H9 (cell line): ENCODE measurements around the gene PTTG1IP. TPM values are rescaled to one million over a fixed set of nuclear protein-coding genes. Genes with fewer than 3 reads are reported as not detected.
A peak's percentile ranks its signal among the peaks of the same experiment; 100 is the strongest.

Experiments used
- DNase-seq: peaks from one replicate; pipeline ENCODE4 v3.0.0-alpha.2; 2017
- H2AFZ ChIP-seq: one replicate; pipeline ENCODE4 v1.6.1; 2013; ENCODE audit warnings: mild to moderate bottlenecking, low read length, control low read depth, moderate library complexity
- H2AK5ac ChIP-seq: 2 replicates; pipeline ENCODE4 v1.6.1; 2013; ENCODE audit warnings: low read length, control low read depth, mixed read lengths; ENCODE audit not compliant: insufficient read length
- H2BK120ac ChIP-seq: one replicate; pipeline ENCODE4 v1.6.1; 2013; ENCODE audit warnings: low read depth, mild to moderate bottlenecking, low read length, control low read depth, inconsistent platforms; ENCODE audit not compliant: poor library complexity, severe bottlenecking
- H2BK12ac ChIP-seq: 2 replicates; pipeline ENCODE4 v1.6.1; 2013; ENCODE audit warnings: low read length, control low read depth, mixed read lengths, low read depth; ENCODE audit not compliant: insufficient read length
- H2BK15ac ChIP-seq: 2 replicates; pipeline ENCODE4 v1.6.1; 2013; ENCODE audit warnings: low read depth, low read length, control low read depth
- H2BK20ac ChIP-seq: one replicate; pipeline ENCODE4 v1.6.1; 2013; ENCODE audit warnings: low read depth, mild to moderate bottlenecking, low read length, control low read depth, inconsistent platforms; ENCODE audit not compliant: poor library complexity, severe bottlenecking
- H2BK5ac ChIP-seq: 2 replicates; pipeline ENCODE4 v1.6.1; 2013; ENCODE audit warnings: low read length, control low read depth, mixed read lengths; ENCODE audit not compliant: insufficient read length
- H3K14ac ChIP-seq: 2 replicates; pipeline ENCODE4 v1.6.1; 2013; ENCODE audit warnings: low read length, control low read depth; ENCODE audit not compliant: insufficient read depth
- H3K18ac ChIP-seq: 2 replicates; pipeline ENCODE4 v1.6.1; 2013; ENCODE audit warnings: low read depth, mild to moderate bottlenecking, mixed read lengths, low read length, control low read depth; ENCODE audit not compliant: insufficient read length
- H3K23ac ChIP-seq: 2 replicates; pipeline ENCODE4 v1.6.1; 2013; ENCODE audit warnings: low read length, control low read depth, mixed read lengths, low read depth; ENCODE audit not compliant: insufficient read length
- H3K23me2 ChIP-seq: 2 replicates; pipeline ENCODE4 v1.6.1; 2013; ENCODE audit warnings: low read depth, mild to moderate bottlenecking, mixed read lengths, low read length, control low read depth; ENCODE audit not compliant: insufficient read length, poor library complexity, severe bottlenecking
- H3K27ac ChIP-seq: 2 replicates; pipeline ENCODE4 v1.5.1; 2013; ENCODE audit warnings: low read length, control low read depth, mixed read lengths, low read depth; ENCODE audit not compliant: insufficient read length
- H3K27me3 ChIP-seq: 2 replicates; pipeline ENCODE4 v1.6.1; 2013; ENCODE audit warnings: low read length, control low read depth, inconsistent platforms; ENCODE audit not compliant: insufficient read depth
- H3K4ac ChIP-seq: 2 replicates; pipeline ENCODE4 v1.6.1; 2013; ENCODE audit warnings: low read depth, mild to moderate bottlenecking, control low read depth, inconsistent platforms, low read length, moderate library complexity
- H3K4me1 ChIP-seq: 2 replicates; pipeline ENCODE4 v1.6.1; 2013; ENCODE audit warnings: low read length, control low read depth, inconsistent platforms; ENCODE audit not compliant: insufficient read depth
- H3K4me2 ChIP-seq: 2 replicates; pipeline ENCODE4 v1.6.1; 2013; ENCODE audit warnings: low read length, control low read depth, mixed read lengths; ENCODE audit not compliant: insufficient read length, insufficient read depth
- H3K56ac ChIP-seq: 2 replicates; pipeline ENCODE4 v1.6.1; 2013; ENCODE audit warnings: low read depth, mild to moderate bottlenecking, mixed read lengths, low read length, control low read depth; ENCODE audit not compliant: insufficient read length
- H3K79me1 ChIP-seq: 2 replicates; pipeline ENCODE4 v1.6.1; 2013; ENCODE audit warnings: low read depth, mild to moderate bottlenecking, moderate library complexity, low read length, control low read depth, inconsistent platforms; ENCODE audit not compliant: insufficient read depth, poor library complexity, severe bottlenecking
- H3K79me2 ChIP-seq: 2 replicates; pipeline ENCODE4 v1.6.1; 2013; ENCODE audit warnings: low read length, control low read depth, inconsistent platforms; ENCODE audit not compliant: insufficient read depth
- H3K9ac ChIP-seq: 2 replicates; pipeline ENCODE4 v1.6.1; 2013; ENCODE audit warnings: low read length, control low read depth, mixed read lengths; ENCODE audit not compliant: insufficient read length; ENCODE audit errors: extremely low read depth
- H3K9me3 ChIP-seq: one replicate; pipeline ENCODE4 v1.6.1; 2013; ENCODE audit warnings: low read depth, low read length, inconsistent platforms; ENCODE audit not compliant: control insufficient read depth
- H3T11ph ChIP-seq: one replicate; pipeline ENCODE4 v1.6.1; 2013; ENCODE audit warnings: mild to moderate bottlenecking, low read length, control low read depth, inconsistent platforms
- H4K20me1 ChIP-seq: one replicate; pipeline ENCODE4 v1.6.1; 2013; ENCODE audit not compliant: control insufficient read depth, insufficient read length, insufficient read depth
- H4K5ac ChIP-seq: 2 replicates; pipeline ENCODE4 v1.6.1; 2013; ENCODE audit warnings: low read depth, mild to moderate bottlenecking, mixed read lengths, low read length, control low read depth; ENCODE audit not compliant: insufficient read length
- H4K8ac ChIP-seq: replicated peaks from 2 replicates; pipeline ENCODE4 v1.6.1; 2013; ENCODE audit warnings: low read length, control low read depth, mixed read lengths, low read depth; ENCODE audit not compliant: insufficient read length
- H4K91ac ChIP-seq: 2 replicates; pipeline ENCODE4 v1.6.1; 2013; ENCODE audit warnings: low read depth, mild to moderate bottlenecking, moderate library complexity, mixed read lengths, low read length, control low read depth; ENCODE audit not compliant: insufficient read length
- H3K27ac Mint-ChIP-seq, 3 experiments: 2 replicates in 2 of 3; 3 replicates in 1 of 3; pipeline ENCODE4 v1.8.0; 2020 to 2021; ENCODE audit warnings: mixed read lengths in 3 of 3, mild to moderate bottlenecking in 1 of 3, moderate library complexity in 1 of 3
- H3K27me3 Mint-ChIP-seq: 2 replicates; pipeline ENCODE4 v1.8.0; 2021; ENCODE audit warnings: low read depth, mild to moderate bottlenecking, moderate library complexity, mixed read lengths
- H3K36me3 Mint-ChIP-seq, 3 experiments: 2 replicates in 2 of 3; 3 replicates in 1 of 3; pipeline ENCODE4 v1.8.0; 2020 to 2021; ENCODE audit warnings: low read depth in 3 of 3, mixed read lengths in 3 of 3; ENCODE audit not compliant: insufficient read depth in 1 of 3
- H3K4me1 Mint-ChIP-seq, 2 experiments: 2 replicates each; pipeline ENCODE4 v1.8.0; 2020; ENCODE audit warnings: mixed read lengths in 2 of 2
- H3K4me3 Mint-ChIP-seq, 2 experiments: 2 replicates in 1 of 2; 3 replicates in 1 of 2; pipeline ENCODE4 v1.8.0; 2020 to 2021; ENCODE audit warnings: mild to moderate bottlenecking in 2 of 2, mixed read lengths in 2 of 2, moderate library complexity in 1 of 2
- H3K9me3 Mint-ChIP-seq, 2 experiments: 2 replicates in 1 of 2; 3 replicates in 1 of 2; pipeline ENCODE4 v1.8.0; 2020; ENCODE audit warnings: mild to moderate bottlenecking in 2 of 2, mixed read lengths in 2 of 2, moderate library complexity in 1 of 2
- CTCF ChIP-seq: fragments of 200-600 bp; sonication (generic); conservative IDR thresholded peaks from 3 replicates; pipeline ENCODE4 v1.8.0; 2021; ENCODE audit warnings: antibody characterized with exemption, mild to moderate bottlenecking
- WGBS: extraction: QIAGEN DNeasy Blood & Tissue Kit; methylation state at CpG from one replicate; pipeline ENCODE4 v1.1.7; 2013; ENCODE audit warnings: missing lambda C conversion rate, low lambda C conversion rate, mixed read lengths; ENCODE audit not compliant: insufficient read length; ENCODE audit errors: extremely low coverage; 5-methylcytosine and 5-hydroxymethylcytosine counted together
- total RNA-seq: library from RNA; stranded (reverse); gene quantifications from 2 replicates; pipeline ENCODE4 v1.2.1, GENCODE V29; 2021

PTTG1IP gene
- total RNA-seq, 1 experiment from 2014 or later = 107 TPM

DNA sequence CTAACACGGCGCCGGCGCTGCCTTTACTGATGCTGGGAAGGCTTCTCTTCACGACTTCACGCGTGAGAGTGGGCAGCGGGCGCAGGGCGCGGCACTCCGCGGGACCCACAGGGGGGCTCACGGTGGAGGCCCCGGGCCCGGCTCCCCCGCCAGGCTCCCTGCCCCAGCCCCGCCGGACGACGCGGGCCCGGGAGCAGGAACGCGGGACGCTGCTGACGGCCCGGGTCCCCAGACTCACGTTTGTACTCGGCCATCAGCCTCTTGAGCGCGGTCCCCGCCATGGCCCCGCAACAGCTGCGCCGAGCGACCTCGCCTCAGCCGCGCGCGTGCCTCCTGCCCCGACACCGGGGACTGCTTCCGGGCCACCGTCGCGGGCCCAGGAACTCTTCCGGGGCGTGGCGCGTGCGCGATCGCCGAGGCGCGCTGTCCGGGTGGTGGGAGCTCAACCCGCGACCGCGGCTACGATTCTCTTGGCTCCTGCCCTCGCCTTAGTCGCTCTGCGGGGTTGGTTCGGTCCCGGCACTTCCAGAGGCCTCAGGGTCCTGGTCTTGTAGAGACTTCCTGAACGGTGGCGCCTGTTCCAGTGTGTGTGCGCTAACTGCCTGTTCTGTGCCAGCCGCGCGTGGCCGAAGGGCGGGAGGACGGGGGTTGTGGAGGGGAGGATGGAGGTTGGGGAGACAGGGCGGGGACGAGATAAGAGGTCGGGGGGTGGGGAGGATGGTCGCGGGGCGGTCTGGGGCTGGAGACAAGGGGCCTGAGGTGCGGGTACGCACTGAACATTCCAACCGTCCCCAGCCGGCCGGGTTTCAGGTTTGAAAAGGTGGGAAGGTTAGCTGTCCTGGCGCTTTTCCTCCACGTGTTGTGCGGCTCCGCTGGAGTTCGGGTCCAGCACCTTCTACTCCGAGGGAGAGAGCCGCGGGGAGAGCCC lies 71.8 kb downstream of the PTTG1IP start, which contains the start of gene UBE2G2:
UBE2G2 (minus strand) TSS at position 353 of the 928 bp plus-strand sequence; CDS start at position 281, 72 bp downstream.
- no peak within 1 kb of the TSS for H3K23ac ChIP-seq
- no peak for TF ChIP-seq CTCF
- H2BK120ac ChIP-seq = no peak within 1 kb of the TSS
- H2AK5ac ChIP-seq = no peak within 1 kb of the TSS
- H2BK20ac ChIP-seq = no peak within 1 kb of the TSS
- H4K8ac ChIP-seq = no peak within 1 kb of the TSS
- no peak within 1 kb of the TSS for H2BK5ac ChIP-seq
- peak within 1 kb of the TSS; percentile 69 for H3K9ac ChIP-seq
- peaks cover 26 to 61% (median 48%) of the 10 kb centered on the region in 3 experiments for H3K36me3 Mint-ChIP-seq
- no peak within 1 kb of the TSS for H3K4ac ChIP-seq
- H3K14ac ChIP-seq = peak within 1 kb of the TSS; percentile 84
- no peak within 1 kb of the TSS for H4K5ac ChIP-seq
- peak within 1 kb of the TSS; percentile 48 for H3K4me2 ChIP-seq
- H3K79me1 ChIP-seq = peaks cover 2% of the 10 kb centered on the region
- H3K18ac ChIP-seq = peak within 1 kb of the TSS; percentile 74
- no peak within 1 kb of the TSS for H2BK12ac ChIP-seq
- no peak within 1 kb of the TSS for H3T11ph ChIP-seq
- no peaks in the 10 kb centered on the region for H3K27me3 Mint-ChIP-seq
- no peaks in the 10 kb centered on the region for H3K9me3 Mint-ChIP-seq
- H3K4me3 Mint-ChIP-seq = peak within 1 kb of the TSS; percentile 95 to 96
- peaks cover 23 to 25% of the 10 kb centered on the region in 2 experiments for H3K4me1 Mint-ChIP-seq
- H3K27me3 ChIP-seq = no peaks in the 10 kb centered on the region
- H3K9me3 ChIP-seq = no peaks in the 10 kb centered on the region
- H3K23me2 ChIP-seq = peaks cover 13% of the 10 kb centered on the region
- H3K27ac ChIP-seq = no peak within 1 kb of the TSS
- H3K56ac ChIP-seq = no peak within 1 kb of the TSS
- no peak within 1 kb of the TSS for H4K91ac ChIP-seq
- no CpG with 5 or more reads among the region's 97 CpGs for WGBS
- DNase-seq = peak; percentile 78
- no peak within 1 kb of the TSS for H2BK15ac ChIP-seq
- H2AFZ ChIP-seq = no peak within 1 kb of the TSS
- peak within 1 kb of the TSS; percentile 59 to 98 (median 95); a peak in 5 of 7 replicates for H3K27ac Mint-ChIP-seq
- H3K79me2 ChIP-seq = peaks cover 17% of the 10 kb centered on the region; the same call in 1 of the 2 replicates
- H4K20me1 ChIP-seq = no peaks in the 10 kb centered on the region
- no peaks in the 10 kb centered on the region for H3K4me1 ChIP-seq
